Stimulated activated CD4-positive, alpha-beta T cell treated with anti-CD3 and anti-CD28 coated beads, Interleukin-1b, Interleukin-23, amount 100 ng/mL, for 4 hours (primary cell): ENCODE measurements around the gene VSX2.
A peak's percentile ranks its signal among the peaks of the same experiment; 100 is the strongest.

Source experiments
- DNase-seq, 2 donors: peaks; one replicate each; pipeline ENCODE4 v3.0.0-alpha.2; 2020; ENCODE audit warnings: low read depth in 2 of 2

VSX2 gene

DNA sequence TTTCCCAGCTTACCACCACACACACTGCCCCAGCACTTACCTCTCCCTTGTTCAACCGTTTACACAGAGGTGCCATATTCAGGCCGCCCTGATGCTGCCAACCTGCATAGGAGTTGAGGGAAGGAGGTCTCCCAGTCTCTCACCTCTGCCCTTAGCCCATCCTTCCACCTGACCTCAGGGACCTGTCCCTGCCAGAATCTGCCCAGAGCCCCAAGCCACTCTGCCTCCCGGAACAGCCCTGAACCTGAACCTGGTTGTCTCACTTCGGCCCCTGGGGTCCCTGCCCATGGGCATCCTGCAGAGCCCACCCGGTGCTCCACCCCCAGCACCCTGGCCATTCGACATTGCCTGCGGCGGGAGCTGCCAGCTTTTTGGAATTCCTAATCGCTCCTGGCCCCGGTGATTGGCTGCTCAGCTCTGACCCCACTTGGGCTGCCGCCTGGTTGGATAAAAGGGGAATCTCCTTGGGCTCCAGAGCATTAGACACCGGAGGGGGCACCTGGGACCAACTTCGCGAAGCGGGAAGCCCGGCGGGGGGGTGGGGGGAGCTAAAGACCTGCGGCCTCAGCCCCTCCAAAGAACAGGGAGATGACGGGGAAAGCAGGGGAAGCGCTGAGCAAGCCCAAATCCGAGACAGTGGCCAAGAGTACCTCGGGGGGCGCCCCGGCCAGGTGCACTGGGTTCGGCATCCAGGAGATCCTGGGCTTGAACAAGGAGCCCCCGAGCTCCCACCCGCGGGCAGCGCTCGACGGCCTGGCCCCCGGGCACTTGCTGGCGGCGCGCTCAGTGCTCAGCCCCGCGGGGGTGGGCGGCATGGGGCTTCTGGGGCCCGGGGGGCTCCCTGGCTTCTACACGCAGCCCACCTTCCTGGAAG lies at the start of gene VSX2:
TSS of gene VSX2 (plus strand) at position 476 of the 874 bp plus-strand sequence. CDS start at position 589, 113 bp downstream.
- DNase-seq, result no peak

DNA sequence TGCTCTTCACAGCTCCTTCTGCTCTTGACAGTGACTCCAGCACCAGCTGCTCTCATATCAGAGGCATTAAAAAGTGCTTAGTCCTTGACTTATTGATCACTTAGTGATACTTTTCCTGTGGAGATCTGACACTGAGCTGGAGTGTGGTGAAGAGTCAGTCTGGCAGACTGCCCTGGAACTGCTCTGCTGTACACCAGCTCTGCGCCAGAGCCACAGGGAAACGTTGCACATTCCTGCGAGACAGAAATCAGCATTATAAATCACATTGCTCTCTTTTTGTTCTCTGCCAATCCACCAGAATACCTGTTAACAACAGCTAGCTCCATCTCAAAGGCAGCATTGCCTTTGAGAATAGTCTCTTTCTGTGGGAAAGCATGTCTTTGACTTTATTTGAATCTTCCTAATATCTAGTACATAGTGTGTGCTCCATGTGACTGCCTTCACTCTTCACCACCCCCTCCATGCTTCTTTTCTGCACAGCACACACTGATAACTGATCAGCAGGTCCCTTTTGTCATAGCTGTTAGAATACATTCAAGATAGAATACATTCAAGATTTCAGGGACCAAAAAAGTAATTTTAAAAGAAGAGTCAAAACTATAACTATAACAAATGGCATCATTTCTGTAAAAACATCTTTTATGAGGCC lies 48.2 kb upstream of the VSX2 start:
- no peak for DNase-seq

DNA sequence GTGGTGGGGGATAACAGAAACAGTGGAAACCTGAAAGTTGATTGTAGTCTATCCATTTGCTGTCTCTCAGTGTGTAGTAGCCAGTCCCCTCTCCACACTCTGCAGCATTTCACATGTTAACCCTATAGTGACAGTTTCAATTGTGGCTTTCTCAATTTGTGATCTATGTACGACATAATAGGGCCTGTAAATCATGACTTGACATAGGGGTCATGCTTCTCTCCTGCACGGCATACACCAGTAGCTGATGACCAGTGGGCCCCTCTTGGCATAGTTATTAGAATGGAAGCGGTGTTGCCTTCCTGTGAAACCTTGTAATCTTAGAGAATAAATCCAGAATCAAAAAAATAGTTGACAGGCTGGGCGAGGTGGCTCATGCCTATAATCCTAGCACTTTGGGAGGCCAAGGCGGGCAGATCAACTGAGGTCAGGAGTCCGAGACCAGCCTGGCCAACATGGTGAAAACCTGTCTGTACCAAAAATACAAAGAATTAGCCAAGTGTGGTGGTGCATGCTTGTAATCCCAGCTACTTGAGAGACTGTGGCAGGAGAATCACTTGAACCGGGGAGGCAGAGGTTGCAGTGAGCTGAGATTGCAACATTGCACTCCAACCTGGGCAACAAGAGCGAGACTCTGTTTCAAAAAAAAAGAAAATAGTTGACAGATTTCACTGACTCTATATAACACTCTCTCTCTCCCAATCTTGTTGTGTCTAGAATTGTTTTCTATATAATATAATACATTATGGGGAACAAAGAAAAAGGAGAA lies 44.6 kb upstream of the VSX2 start:
- no peak for DNase-seq

DNA sequence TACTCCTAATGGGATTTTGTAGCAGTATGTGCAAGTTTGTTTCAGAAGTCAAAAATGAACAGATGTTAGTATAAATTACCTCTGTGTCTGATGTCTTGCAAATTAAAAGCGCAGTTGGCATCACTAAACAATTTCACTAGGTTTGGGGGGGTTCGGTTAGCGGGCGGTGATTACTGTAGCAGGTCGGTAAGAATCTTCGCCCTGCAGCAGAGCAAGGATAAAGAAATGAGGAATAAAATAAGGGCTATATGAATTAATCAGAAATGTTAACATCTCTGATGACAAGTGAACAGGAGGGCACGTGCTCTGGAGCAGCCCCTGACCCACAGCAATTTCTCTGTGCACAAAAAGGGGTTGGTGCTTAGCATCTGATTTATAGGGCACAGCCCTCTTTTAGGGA lies 43.6 kb upstream of the VSX2 start:
- no peak for DNase-seq

DNA sequence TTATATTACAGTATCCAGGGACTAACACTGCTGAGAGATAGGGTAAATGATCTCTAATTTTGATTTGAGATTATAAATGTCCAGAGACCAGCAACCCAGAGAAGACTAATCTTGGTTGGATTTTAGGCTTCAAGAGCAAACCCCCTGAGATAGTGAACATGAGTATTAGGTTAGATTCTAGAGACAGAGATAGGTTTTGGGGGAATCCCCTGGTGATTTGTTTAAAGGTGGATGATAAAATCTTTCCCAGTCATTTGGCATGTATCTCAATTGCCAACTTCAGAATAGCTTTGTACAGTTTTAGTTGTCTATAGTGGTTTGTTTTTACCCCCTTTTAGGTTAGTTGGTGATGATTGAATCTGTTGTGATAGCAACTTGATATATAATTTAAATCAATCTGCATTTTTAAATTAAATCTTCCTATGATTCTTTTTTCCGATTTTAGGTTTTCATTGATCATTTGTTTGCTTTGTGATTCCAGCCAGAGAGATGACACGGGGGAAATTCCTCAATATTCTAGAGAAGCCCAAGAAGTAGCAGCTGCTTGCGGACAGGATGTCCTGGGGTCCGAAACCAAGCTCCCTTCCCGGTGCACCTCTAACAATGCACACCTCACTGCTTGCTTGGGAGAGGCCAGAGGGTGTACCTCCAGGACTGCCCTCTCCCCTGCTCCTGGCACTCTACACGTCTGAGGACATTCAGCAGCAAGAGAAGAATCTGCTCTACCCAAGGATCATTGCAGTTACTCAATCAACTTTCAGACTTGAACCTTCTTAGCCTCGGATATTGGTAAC lies 40.6 kb upstream of the VSX2 start:
- no peak for DNase-seq

DNA sequence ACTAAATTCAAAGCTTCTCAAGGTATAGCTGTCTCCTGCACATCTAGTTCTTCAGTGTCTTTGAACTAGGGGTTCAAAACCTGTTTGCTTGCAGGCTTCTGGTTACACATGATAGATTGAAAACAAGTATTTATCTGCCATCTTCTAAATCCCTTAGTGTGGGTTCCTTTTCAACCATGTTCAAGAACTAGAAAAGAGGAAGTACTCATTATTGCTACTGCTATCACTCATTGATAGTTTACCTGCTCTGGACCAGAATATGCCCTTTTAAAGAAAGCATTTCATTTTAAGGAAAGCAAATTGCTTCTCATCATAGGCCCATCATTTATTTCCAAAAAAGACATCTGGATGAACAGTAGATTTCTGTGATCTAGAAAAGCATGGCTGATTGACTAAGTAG lies 37.1 kb upstream of the VSX2 start:
- DNase-seq, result no peak

DNA sequence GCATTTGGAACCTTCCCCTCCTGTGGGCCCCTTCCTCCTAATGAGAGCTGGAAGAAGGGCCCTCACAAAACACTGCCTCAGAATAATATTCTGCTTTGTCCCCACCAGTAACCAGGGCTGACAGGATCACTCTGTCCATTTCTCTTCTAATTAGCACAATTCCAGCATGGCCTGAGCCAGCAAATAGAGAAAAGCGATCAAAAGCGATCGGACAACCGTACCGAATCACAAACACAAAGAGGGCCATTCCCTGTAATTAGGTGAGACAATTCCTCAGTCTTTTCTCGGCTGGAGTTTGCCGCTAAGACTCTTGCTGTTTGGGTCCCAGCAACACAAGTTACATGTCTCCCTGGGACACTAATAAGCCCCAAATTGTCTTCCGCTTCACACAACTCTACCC lies 35.6 kb upstream of the VSX2 start:
- DNase-seq, result no peak

DNA sequence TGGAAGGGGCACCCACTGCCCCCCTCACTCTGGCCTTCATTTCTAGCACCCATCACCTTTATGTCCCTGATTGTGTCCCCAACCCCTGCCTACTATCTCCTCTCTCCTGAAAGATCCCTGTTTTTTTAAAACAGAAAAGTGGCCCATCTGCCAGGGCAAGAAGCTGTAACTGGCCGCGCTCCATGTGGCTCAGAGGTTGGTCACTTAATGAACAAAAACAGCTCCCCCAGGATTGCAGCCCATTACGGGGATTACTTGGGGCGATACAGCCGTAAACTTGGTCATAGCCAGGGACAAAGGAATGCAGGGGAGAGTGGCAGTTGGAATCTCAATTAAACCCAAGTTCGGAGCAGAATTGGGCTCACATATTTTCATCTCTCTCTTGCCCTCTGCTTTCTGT lies 34.8 kb upstream of the VSX2 start:
- no peak for DNase-seq

DNA sequence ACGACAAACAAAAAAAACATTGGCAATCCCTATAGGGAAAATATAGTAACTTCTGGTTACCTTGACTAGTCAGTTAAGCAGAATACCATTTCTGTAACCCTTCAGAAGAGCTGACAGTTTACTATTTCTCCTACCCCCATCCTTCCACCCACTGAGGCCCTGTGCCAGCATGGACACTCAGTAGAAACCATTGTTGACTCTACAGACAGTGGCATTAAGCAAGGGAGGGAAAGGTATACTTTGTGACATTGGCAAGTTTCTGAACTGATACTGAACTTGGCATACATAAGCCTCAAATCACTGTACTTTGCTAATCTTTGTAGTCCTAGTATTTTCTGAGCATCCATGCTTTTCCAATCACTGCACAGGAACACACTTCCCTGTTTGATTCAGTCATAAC lies 33.4 kb upstream of the VSX2 start:
- DNase-seq, result no peak

DNA sequence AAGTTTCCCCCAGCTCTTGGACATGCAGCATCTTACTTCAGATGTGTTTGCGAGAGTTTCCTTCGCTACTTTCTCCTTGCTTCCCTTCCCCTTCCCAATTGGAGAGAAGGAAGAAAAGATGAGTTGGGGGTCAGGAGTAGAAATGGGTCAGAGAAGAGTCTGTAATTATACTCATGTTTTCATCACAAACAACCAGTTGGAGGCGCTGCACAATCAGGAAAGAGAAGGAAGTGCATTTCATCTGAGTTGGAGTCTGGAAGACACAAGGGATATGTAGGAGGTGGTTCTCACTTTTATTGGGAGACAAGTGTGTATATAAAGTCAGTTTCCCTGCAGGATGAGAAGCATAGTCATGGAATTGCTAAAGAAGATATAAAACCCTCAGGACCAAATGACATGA lies 31.3 kb upstream of the VSX2 start:
- DNase-seq, result no peak

DNA sequence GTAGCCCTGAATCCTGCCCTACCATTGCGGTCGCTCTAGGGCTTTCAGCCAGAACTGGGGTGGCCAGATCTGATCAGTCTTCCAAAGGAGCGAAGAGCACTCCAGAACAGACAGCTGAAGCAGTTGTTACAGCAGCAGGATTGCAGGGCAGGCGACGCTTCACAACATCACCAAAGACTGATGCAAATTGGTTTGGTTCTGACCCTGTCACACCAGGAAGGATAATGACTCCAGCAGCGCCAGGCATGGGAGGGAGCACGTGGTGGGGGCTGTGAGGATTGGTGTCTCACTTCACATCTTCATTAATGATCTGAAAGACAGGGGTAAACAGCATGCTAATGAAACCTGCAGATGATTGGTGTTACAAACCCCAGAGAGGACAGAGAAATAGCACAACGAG lies 30.6 kb upstream of the VSX2 start:
- DNase-seq, result no peak

DNA sequence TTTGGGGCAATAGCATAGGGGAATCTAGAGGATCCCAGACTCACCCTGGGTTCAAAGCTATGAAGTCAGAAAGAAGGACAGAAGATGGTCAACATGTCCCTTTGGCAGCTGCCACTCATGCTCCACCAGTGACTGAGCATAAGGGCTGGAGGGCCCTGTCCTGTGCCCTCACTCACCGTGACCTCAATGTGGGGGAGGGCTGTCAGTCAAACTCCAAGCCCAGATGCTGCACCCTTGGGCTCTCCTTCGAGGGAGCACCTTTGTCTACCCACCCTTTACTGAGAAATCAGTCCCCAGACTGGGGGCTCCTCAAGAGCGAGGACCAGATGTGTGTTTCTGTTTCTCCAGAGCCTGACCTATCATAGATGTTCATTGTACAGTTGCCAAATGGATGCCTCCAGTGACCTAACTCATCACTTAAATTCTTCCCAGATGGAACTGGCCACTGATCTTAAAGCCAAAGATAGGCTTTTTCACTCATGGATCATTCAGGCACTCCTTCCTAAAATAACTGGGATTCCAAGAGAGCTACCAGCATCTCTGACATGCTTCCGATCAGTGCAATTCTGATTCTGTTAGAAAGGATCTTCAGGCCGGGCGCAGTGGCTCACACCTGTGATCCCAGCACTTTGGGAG lies 27.2 kb upstream of the VSX2 start:
- DNase-seq, result no peak

DNA sequence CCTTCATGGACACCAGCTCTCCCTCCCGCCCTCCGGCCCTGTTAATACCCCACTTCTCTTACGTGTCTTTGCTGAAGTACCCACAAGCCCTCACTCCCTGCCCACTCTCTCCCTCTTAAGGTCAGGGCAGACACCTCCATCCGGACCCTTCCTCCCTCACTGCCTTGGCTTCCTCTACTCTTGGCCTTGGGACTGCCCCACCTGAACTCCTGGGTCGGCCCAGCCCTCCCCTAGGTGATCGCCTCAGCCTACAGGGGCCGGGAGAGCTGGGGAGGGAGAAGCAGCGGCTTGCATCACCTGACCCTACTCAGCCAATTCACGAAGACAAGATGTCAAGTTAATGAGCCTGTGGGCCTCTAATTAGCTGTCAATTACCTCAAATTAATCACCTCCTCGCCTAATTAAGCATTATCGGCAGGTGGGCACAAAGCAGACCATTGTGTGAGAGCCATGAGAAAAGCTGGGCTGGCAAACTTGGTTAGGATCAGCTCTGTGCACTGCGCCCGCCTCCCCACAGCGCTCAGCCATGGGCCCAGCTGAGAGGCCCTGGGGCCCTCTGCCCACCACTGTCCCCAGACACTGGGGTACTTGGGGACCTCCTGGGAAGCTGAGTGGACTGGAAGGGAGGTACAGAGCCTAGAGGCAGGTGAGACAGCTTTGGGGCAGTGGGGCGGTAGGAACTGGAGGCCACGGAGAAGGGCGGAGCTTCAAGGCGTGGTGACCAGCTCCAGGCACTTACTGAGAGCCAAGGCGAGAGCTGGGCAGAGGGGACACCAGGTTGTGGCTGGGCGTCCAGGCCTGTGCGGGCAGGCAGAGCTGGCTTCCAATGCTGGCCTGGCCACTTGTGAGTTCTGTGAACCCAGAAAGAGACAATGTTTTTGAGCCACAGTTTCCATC lies 25.1 kb upstream of the VSX2 start:
- no peak for DNase-seq

DNA sequence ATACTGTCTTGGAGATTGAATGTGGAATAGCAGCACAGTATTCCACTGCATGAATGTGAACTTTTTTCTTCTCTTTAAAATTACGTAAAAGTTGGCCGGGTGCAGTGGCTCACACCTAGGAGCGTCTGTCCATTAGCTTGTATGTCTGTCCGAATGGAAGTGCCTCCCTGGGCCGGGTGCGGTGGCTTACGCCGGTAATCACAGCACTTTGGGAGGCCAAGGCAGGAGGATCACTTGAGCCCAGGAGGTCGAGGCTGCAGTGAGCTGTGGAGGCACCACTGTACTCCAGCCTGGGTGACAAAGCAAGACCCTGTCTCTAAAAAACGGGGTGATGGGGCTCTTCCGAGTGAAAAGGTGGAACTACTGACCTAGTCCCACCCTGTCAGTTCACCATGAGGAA lies 22.6 kb upstream of the VSX2 start:
- DNase-seq, result no peak

DNA sequence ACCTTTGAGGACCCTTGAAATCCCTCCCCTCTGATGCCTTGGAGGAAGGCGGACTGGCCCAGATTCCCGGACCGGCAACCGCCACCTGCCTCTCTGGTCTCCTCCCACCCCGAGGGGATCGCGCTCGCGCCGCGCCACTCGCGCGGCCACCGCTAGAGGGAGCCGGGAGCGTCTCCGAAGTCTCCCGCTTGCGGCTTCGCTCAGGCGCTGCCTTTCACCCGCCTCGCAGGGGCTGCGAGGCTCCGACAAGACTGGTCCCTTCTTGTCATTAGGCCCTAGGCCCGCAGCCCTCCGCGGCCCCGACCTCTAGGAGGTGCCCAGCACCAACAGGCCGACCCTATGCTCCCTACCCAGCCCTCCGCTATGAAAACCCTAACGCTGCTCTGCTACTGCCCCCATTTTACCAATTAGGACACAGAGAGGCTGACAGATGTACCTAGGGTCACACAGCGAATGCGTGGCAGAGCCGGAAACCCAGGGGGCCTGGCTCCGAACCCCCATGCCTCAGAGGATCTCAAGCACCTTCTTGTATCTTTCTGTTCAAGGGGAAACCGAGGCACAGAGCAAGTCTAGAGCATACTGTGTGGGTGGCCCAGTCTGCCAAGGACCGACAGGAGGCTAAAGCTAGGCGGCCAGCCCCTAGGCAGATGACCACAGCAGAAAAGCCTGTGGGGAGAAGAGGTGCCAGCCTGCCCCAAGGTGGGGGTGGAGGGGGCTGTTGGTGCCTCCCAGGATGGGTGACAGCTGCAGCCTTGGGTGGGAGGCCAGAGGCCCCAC lies 21.4 kb upstream of the VSX2 start:
- peak; percentile 69 to 79 for DNase-seq

DNA sequence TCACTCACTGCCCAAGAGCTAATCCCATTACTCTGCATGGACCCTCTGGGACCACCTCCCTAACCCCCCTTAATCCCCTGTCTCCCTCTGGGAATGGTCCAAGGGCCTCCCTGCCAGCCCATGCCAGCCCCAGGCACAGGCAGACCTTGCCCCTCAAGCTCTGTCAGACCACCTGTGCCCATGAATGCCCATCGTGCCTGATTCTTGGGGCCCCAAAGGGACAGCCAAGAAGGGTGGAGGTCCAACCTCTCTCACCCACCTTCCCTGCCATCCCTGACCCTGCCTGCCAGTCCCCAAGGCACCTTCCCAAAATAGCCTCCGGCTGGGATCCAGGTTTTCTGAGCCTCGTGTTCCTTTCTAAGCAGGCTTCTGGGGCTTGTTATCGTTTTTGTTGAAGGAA lies 20.8 kb upstream of the VSX2 start:
- no peak for DNase-seq

DNA sequence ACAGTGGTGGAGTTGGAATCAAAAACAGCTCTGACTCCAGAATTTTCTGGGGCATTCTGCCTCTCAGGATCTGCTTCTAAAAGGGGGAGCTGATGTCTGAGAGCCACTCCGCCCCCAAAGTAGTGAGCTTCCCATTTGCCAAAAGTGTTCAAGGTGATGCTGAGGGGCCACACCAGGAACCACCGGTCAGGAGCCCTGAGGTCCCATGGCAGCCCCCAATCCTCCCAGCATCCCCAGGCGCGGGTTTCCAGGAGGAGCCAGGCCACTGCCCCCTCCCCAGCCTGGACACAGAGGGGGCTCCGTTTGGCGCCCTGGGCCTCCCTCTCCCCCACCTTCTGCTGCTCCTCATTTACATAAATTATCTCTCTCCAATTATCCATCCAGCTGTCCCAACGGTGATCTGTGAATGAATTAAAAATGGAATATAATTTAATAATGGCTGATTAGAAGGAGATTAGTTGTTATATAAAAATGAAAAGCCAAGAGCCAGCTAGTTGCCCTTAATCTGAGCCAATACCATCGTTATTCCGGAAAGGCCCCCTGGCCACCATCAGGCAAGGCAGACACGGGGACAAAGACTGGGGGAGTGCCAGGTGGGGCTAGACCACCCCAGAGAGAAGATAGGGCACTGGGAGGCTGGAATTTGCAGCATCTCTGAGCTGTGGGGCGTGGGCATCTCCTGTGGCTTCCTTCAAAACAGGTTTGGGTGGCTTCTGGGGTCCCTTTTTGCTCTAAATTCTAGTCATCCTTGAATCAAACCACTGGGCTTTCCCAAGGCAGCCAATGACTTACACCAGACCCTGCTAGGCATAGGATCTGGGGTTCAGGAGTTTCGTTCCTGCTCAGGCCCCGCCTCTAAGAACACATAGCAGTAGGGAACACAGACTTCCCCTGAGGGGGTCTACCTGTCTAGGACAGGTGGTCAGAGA lies 19.7 kb upstream of the VSX2 start:
- DNase-seq, result no peak

DNA sequence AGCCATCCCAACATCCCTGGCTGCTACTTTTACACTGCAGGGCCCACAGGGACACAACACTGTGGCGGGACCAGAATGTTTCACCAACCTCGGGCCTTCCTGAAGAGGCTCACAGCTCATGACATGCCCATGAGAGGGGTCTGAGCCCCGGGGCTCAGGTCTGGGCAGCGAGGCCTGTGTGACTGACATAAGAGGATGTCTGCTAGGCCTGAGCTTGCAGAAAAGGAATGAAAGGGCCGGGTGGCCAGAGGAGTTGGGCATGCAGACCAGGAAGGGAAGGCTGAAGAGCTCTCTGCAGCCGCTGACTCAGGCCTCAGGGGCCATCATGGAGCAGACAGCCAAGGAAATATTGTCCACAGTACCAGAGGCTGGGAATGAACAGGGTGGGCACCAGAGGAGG lies 18.3 kb upstream of the VSX2 start:
- no peak for DNase-seq
